ENCODE data around the gene ALX4. TPM values are rescaled to one million over a fixed set of nuclear protein-coding genes. Genes with fewer than 3 reads are reported as not detected.

ALX4 gene
- total RNA-seq, 3 donors from 2014 or later (not counting 1 experiment from before 2014, with no cell fraction given) = not detected

- peaks cover 4% of the 10 kb centered on the region for H3K36me3 ChIP-seq (ENCODE audit: control insufficient read depth, insufficient read depth, low read length)
- WGBS (ENCODE audit: insufficient coverage) = 94% methylated on average over 2 of the region's 2 CpGs
- Mint-ChIP-seq H3K27ac (no peak overlapping the region), H3K9me3 (peaks cover 12 to 14% of the 10 kb centered on the region in 2 donors), H3K27me3 (ENCODE audit: low read depth in 2 of 2) (no peaks in the 10 kb centered on the region), H3K4me1 (peaks cover 0 to 7% of the 10 kb centered on the region in 2 donors), H3K4me3 (no peak overlapping the region), H3K36me3 (peaks cover 40% of the 10 kb centered on the region)
- no peaks in the 10 kb centered on the region for H3K27me3 ChIP-seq (ENCODE audit: control insufficient read depth, insufficient read depth, low read length)
- no peak for TF ChIP-seq CTCF (IDR thresholded peaks at IDR 0.05)
- no peaks in the 10 kb centered on the region for H3K9me3 ChIP-seq (ENCODE audit: control insufficient read depth, insufficient read depth, low read length)
- intact Hi-C loops (cut with micrococcal nuclease) = no loop called here
- DNase-seq (no peak), ATAC-seq (no peak)
- no peak overlapping the region for H3K27ac ChIP-seq (ENCODE audit: low read length)
- no peaks in the 10 kb centered on the region for H3K4me1 ChIP-seq (ENCODE audit: control insufficient read depth, insufficient read depth, low read length)
- no peak overlapping the region for H3K4me3 ChIP-seq (ENCODE audit: low read length)
Measured at GRCh38 chr11:44248109-44248508, 61.8 kb downstream of the ALX4 start.

GRCh38 chr11:44247508-44247907 lies 62.4 kb downstream of the ALX4 start:
- H3K4me1 Mint-ChIP-seq = peaks cover 0 to 7% of the 10 kb centered on the region in 2 donors

GRCh38 chr11:44246726-44247125 lies 63.2 kb downstream of the ALX4 start:
- H3K27me3 Mint-ChIP-seq (ENCODE audit: low read depth in 2 of 2) = no peaks in the 10 kb centered on the region
- H3K36me3 ChIP-seq (ENCODE audit: control insufficient read depth, insufficient read depth, low read length) = peaks cover 4% of the 10 kb centered on the region
- H3K27ac Mint-ChIP-seq = no peak overlapping the region
- peaks cover 26% of the 10 kb centered on the region for H3K36me3 Mint-ChIP-seq
- H3K4me1 Mint-ChIP-seq = peaks cover 0 to 7% of the 10 kb centered on the region in 2 donors
- H3K27ac ChIP-seq (ENCODE audit: low read length) = no peak overlapping the region
- no peak overlapping the region for H3K4me3 Mint-ChIP-seq
- no peaks in the 10 kb centered on the region for H3K9me3 ChIP-seq (ENCODE audit: control insufficient read depth, insufficient read depth, low read length)
- H3K27me3 ChIP-seq (ENCODE audit: control insufficient read depth, insufficient read depth, low read length) = no peaks in the 10 kb centered on the region
- no peak overlapping the region for H3K4me3 ChIP-seq (ENCODE audit: low read length)
- ATAC-seq = no peak
- DNase-seq = no peak
- no peaks in the 10 kb centered on the region for H3K4me1 ChIP-seq (ENCODE audit: control insufficient read depth, insufficient read depth, low read length)
- no peak for TF ChIP-seq CTCF (IDR thresholded peaks at IDR 0.05)
- peaks cover 0 to under 1% of the 10 kb centered on the region in 2 donors for H3K9me3 Mint-ChIP-seq
- WGBS (ENCODE audit: insufficient coverage) = 98% methylated on average over 4 of the region's 4 CpGs
- intact Hi-C loops (cut with micrococcal nuclease) = no loop called here

More at GRCh38 chr11:44247508-44247907, 62.4 kb downstream of the ALX4 start:
- Histone ChIP-seq H3K36me3 (ENCODE audit: control insufficient read depth, insufficient read depth, low read length) (peaks cover 4% of the 10 kb centered on the region), H3K27me3 (ENCODE audit: control insufficient read depth, insufficient read depth, low read length) (no peaks in the 10 kb centered on the region), H3K9me3 (ENCODE audit: control insufficient read depth, insufficient read depth, low read length) (no peaks in the 10 kb centered on the region), H3K27ac (ENCODE audit: low read length) (no peak overlapping the region), H3K4me1 (ENCODE audit: control insufficient read depth, insufficient read depth, low read length) (no peaks in the 10 kb centered on the region), H3K4me3 (ENCODE audit: low read length) (no peak overlapping the region)
- Mint-ChIP-seq H3K9me3 (peaks cover 7 to 8% of the 10 kb centered on the region in 2 donors), H3K27ac (no peak overlapping the region), H3K27me3 (ENCODE audit: low read depth in 2 of 2) (no peaks in the 10 kb centered on the region), H3K4me3 (no peak overlapping the region), H3K36me3 (peaks cover 34% of the 10 kb centered on the region)
- DNase-seq (no peak), ATAC-seq (no peak)
- intact Hi-C loops (cut with micrococcal nuclease) = no loop called here
- WGBS (ENCODE audit: insufficient coverage) = 78% methylated on average over 6 of the region's 6 CpGs
- TF ChIP-seq CTCF (IDR thresholded peaks at IDR 0.05) = no peak

- intact Hi-C loops (cut with micrococcal nuclease) = no loop called here
- peaks cover 16% of the 10 kb centered on the region for H3K36me3 Mint-ChIP-seq
- no peak for TF ChIP-seq CTCF (IDR thresholded peaks at IDR 0.05)
Measured at GRCh38 chr11:44244639-44245310, 65.2 kb downstream of the ALX4 start.

More at GRCh38 chr11:44244639-44245310, 65.2 kb downstream of the ALX4 start:
- WGBS (ENCODE audit: insufficient coverage) = 97% methylated on average over 8 of the region's 8 CpGs
- Mint-ChIP-seq H3K27me3 (ENCODE audit: low read depth in 2 of 2) (no peaks in the 10 kb centered on the region), H3K9me3 (no peaks in the 10 kb centered on the region), H3K4me1 (peaks cover 0 to 7% of the 10 kb centered on the region in 2 donors), H3K27ac (no peak overlapping the region), H3K4me3 (no peak overlapping the region)
- DNase-seq = no peak
- no peak for ATAC-seq
- Histone ChIP-seq H3K4me3 (ENCODE audit: low read length) (no peak overlapping the region), H3K36me3 (ENCODE audit: control insufficient read depth, insufficient read depth, low read length) (peaks cover 4% of the 10 kb centered on the region), H3K9me3 (ENCODE audit: control insufficient read depth, insufficient read depth, low read length) (no peaks in the 10 kb centered on the region), H3K27me3 (ENCODE audit: control insufficient read depth, insufficient read depth, low read length) (no peaks in the 10 kb centered on the region), H3K27ac (ENCODE audit: low read length) (no peak overlapping the region), H3K4me1 (ENCODE audit: control insufficient read depth, insufficient read depth, low read length) (no peaks in the 10 kb centered on the region)
